GM10248 (cell line): ENCODE results near the gene RHBDL3.

Source experiments
- CTCF ChIA-PET: fragments of 300-600 bp; sonication (Branson Sonifier 250); formaldehyde crosslinking; extraction: SDS; loops from one replicate; lab custom pipeline; 2021; ENCODE audit warnings: antibody characterized with exemption; lab: Yijun Ruan, JAX
- POLR2A ChIA-PET: fragments of 350-650 bp; sonication (Branson Sonifier 250); formaldehyde crosslinking; extraction: SDS; loops from one replicate; lab custom pipeline; 2020; ENCODE audit warnings: antibody characterized with exemption; lab: Yijun Ruan, JAX
- DNase-seq: peaks from one replicate; pipeline ENCODE4 v3.0.0; 2012; ENCODE audit errors: extremely low spot score
- TF ChIP-seq, protein P1 (sequence below): IDR thresholded peaks from 2 replicates; pipeline ENCODE4 v1.5.1; 2012; ENCODE audit warnings: mild to moderate bottlenecking, low read depth; ENCODE audit errors: extremely low read depth, missing control alignments, control extremely low read depth

RHBDL3 gene

GRCh38 chr17:32297860-32298259, 32.2 kb downstream of the RHBDL3 start:
- ChIA-PET POLR2A (no interaction called here), CTCF (interaction anchor here (1.2 kb wide), 1 partner anchor 16 kb away, joined by 3 read pairs; no protein-coding TSS in a partner anchor)
- TF ChIP-seq, protein P1, sequence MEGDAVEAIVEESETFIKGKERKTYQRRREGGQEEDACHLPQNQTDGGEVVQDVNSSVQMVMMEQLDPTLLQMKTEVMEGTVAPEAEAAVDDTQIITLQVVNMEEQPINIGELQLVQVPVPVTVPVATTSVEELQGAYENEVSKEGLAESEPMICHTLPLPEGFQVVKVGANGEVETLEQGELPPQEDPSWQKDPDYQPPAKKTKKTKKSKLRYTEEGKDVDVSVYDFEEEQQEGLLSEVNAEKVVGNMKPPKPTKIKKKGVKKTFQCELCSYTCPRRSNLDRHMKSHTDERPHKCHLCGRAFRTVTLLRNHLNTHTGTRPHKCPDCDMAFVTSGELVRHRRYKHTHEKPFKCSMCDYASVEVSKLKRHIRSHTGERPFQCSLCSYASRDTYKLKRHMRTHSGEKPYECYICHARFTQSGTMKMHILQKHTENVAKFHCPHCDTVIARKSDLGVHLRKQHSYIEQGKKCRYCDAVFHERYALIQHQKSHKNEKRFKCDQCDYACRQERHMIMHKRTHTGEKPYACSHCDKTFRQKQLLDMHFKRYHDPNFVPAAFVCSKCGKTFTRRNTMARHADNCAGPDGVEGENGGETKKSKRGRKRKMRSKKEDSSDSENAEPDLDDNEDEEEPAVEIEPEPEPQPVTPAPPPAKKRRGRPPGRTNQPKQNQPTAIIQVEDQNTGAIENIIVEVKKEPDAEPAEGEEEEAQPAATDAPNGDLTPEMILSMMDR = no peak
- no peak for DNase-seq

DNA sequence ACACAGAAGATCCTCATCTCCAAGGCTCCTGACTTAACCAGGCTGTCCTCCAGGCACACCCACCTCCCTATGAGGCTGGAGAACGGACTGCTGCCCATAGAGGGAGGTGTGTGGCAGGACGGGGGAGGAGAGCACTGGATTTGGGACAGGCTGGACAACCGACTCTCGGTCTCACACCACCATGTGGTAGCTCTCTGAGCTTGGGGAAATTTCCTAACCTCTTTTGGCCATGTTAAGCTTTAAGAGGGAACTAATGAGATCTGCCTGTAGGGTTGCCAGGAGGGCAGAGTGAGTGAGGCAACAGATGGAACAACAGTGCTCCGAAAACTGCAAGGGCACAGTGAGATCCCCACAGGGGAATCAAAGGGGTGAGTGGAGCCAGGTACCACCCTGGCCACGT, 32.7 kb downstream of the RHBDL3 start:
- ChIA-PET POLR2A (no interaction called here), CTCF (interaction anchor here (1.2 kb wide), 1 partner anchor 15 kb away, joined by 3 read pairs; no protein-coding TSS in a partner anchor)
- no peak for DNase-seq
- TF ChIP-seq, protein P1 = no peak

- TF ChIP-seq, protein P1 = no peak
- no peak for DNase-seq
- POLR2A ChIA-PET = no interaction called here
- CTCF ChIA-PET = no interaction called here
Observed at GRCh38 chr17:32298721-32299579, 33.3 kb downstream of the RHBDL3 start.

- CTCF ChIA-PET = interaction anchor here (0.8 to 1.3 kb wide), 3 partner anchors 28 to 78 kb away, joined by 3 read pairs; no protein-coding TSS in a partner anchor
- TF ChIP-seq, protein P1 = no peak
- POLR2A ChIA-PET = no interaction called here
- DNase-seq = no peak
Observed at GRCh38 chr17:32299580-32300164, 34.0 kb downstream of the RHBDL3 start.

DNA sequence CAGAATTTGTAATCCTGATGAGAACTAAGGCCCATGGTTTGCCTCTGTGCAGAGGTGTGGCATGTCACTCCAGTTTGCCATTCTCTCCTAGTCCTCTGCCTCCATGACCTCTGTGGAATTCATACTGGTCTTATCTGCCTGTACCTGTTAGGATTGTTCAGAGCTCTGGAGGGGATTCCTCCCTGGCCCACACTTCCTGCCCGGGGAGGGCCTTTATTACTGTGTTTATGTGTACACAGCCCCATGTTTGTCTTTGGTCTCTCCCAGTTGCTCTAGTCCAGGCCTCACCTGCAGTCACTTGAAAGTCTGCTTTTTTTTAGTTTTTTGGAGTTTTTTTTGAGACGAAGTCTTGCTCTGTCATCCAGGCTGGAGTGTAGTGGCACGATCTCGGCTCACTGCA, 36.4 kb downstream of the RHBDL3 start:
- ChIA-PET CTCF (no interaction called here), POLR2A (interaction anchor here (0.6 kb wide), 1 partner anchor 9 kb away, joined by 4 read pairs; no protein-coding TSS in a partner anchor)
- TF ChIP-seq, protein P1 = no peak
- DNase-seq = no peak

DNA sequence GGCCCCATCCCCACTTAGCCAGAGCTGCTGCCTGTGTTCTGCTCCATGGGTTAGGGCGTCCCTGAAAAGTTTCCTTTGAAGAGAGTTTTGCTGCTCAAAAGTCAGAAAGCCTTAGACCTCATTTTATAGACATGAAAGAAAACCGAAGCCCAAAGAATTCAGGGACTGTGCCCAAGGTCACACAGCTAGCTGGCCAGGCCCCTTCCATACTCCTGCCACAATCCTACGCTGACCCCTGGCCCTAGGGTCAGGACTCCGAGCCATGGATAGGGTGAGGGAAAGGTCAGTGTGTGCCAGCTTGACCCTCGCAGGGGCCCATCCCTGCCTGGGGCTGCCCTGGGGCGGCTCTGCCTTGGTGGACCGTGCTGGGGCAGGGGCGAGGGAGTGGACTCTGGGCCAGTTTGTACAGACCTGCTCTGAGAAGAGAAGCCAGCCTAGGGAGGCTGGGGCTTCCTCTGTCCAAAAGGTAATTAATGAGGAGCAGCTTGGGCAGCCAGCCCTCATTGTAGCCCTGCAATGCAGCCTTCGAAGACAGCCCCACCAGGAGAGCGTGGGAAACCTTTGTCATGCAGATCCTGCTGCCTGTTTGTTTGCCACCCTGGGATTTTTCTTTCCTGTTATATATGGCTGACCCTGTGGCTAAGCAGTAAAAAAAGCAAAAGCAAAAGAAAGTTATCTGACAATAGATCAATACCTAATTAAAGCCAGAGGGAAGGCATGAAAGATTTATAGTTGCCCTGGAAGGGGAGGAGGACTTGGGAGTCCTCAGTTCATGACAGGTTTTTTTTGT, 37.4 kb downstream of the RHBDL3 start:
- TF ChIP-seq, protein P1 = no peak
- ChIA-PET CTCF (interaction anchor here (1.0 kb wide), 1 partner anchor 16 kb away, joined by 4 read pairs; no protein-coding TSS in a partner anchor), POLR2A (no interaction called here)
- DNase-seq = no peak
